ENCODE data around the gene PROCA1. TPM values are rescaled to one million over a fixed set of nuclear protein-coding genes. Genes with fewer than 3 reads are reported as not detected.

Gene PROCA1
- polyA plus RNA-seq, 1 of the 3 experiments (the other 2 are of a cell fraction): 7.1 TPM

GRCh38 chr17:28746611-28747050, 34.9 kb upstream of the PROCA1 start:
- peak overlapping the region; percentile 83 to 95 for H3K4me3 ChIP-seq (ENCODE audit: low read depth in 2 of 2, low read length in 1 of 2)
- peak overlapping the region; percentile 99 for H3K4me2 ChIP-seq
- DNase-seq: no peak
- H3F3A ChIP-seq (replicated peaks; ENCODE audit: insufficient read depth): peaks cover 36% of the 10 kb centered on the region
- H2AFZ ChIP-seq (ENCODE audit: low read depth): no peak overlapping the region
- H4K20me1 ChIP-seq (ENCODE audit: insufficient read depth): peaks cover 65% of the 10 kb centered on the region
- peaks cover 61% of the 10 kb centered on the region for H3K79me2 ChIP-seq (ENCODE audit: insufficient read depth)
- H3K36me3 ChIP-seq (replicated peaks in 1 of 2; ENCODE audit: control insufficient read depth in 1 of 2, insufficient read depth in 2 of 2, low read length in 1 of 2): peaks cover 24 to 38% of the 10 kb centered on the region in 2 experiments
- peak overlapping the region; percentile 22 to 98; a peak in 3 of 4 replicates for H3K27ac ChIP-seq (ENCODE audit: low read depth in 2 of 2, low read length in 1 of 2)
- POLR2A ChIA-PET: interaction anchor here (6.5 to 6.6 kb wide), 2 partner anchors 19 to 26 kb away, joined by 45 to 90 read pairs; partner anchors contain the start of genes NEK8, RPL23A and TLCD1
- no peaks in the 10 kb centered on the region for H3K27me3 ChIP-seq (ENCODE audit: insufficient read depth)
- no peaks in the 10 kb centered on the region for H3K9me3 ChIP-seq
- TF ChIP-seq MEF2A (IDR thresholded peaks at IDR 0.05; ENCODE audit: borderline replicate concordance, low read depth) (no peak), SMC3 (IDR thresholded peaks at IDR 0.05; ENCODE audit: low read depth, low read length) (no peak), NFIC (IDR thresholded peaks at IDR 0.05; ENCODE audit: borderline replicate concordance) (no peak), CHD2 (IDR thresholded peaks at IDR 0.05; ENCODE audit: low read length, partially characterized antibody) (peak; percentile 57)
- CTCF ChIA-PET: interaction anchor here (0.9 to 20.4 kb wide), 5 partner anchors 16 to 365 kb away, joined by 3 to 612 read pairs (median 6); partner anchors contain the start of genes NEK8, RPL23A and TLCD1
- peaks cover 28 to 42% of the 10 kb centered on the region in 2 experiments; a peak in 3 of 4 replicates for H3K4me1 ChIP-seq (ENCODE audit: control insufficient read depth in 1 of 2, insufficient read depth in 2 of 2, low read depth in 1 of 2, low read length in 1 of 2)
- no peak overlapping the region for H3K9ac ChIP-seq
- H3K9me2 ChIP-seq: no peaks in the 10 kb centered on the region
- 62% methylated on average over 4 of the region's 5 CpGs for WGBS (ENCODE audit: low lambda C conversion rate)

- TF ChIP-seq NFIC (IDR thresholded peaks at IDR 0.05; ENCODE audit: borderline replicate concordance): no peak
- H3K9ac ChIP-seq: peak overlapping the region; percentile 91
- no peak for DNase-seq
- H2AFZ ChIP-seq (ENCODE audit: low read depth): no peak overlapping the region
- H3K36me3 ChIP-seq (replicated peaks in 1 of 2; ENCODE audit: control insufficient read depth in 1 of 2, insufficient read depth in 2 of 2, low read length in 1 of 2): peaks cover 16 to 38% of the 10 kb centered on the region in 2 experiments
- H3F3A ChIP-seq (replicated peaks; ENCODE audit: insufficient read depth): peaks cover 34% of the 10 kb centered on the region
- H3K27me3 ChIP-seq (ENCODE audit: insufficient read depth): no peaks in the 10 kb centered on the region
- H3K4me3 ChIP-seq (ENCODE audit: low read depth in 2 of 2, low read length in 1 of 2): peak overlapping the region; percentile 83 to 95
- ChIA-PET CTCF (interaction anchor here (0.8 to 20.4 kb wide), 7 partner anchors 16 to 366 kb away, joined by 3 to 612 read pairs (median 3); partner anchors contain the start of genes NEK8, RPL23A and TLCD1), POLR2A (interaction anchor here (6.5 to 6.6 kb wide), 2 partner anchors 18 to 25 kb away, joined by 45 to 90 read pairs; partner anchors contain the start of genes NEK8, RPL23A and TLCD1)
- peaks cover 28 to 49% of the 10 kb centered on the region in 2 experiments; a peak in 3 of 4 replicates for H3K4me1 ChIP-seq (ENCODE audit: control insufficient read depth in 1 of 2, insufficient read depth in 2 of 2, low read depth in 1 of 2, low read length in 1 of 2)
- peaks cover 55% of the 10 kb centered on the region for H3K79me2 ChIP-seq (ENCODE audit: insufficient read depth)
- WGBS (ENCODE audit: low lambda C conversion rate): 52% methylated on average over 3 of the region's 4 CpGs
- H3K27ac ChIP-seq (ENCODE audit: low read depth in 2 of 2, low read length in 1 of 2): peak overlapping the region; percentile 97 to 98
- peak overlapping the region; percentile 99 for H3K4me2 ChIP-seq
- no peaks in the 10 kb centered on the region for H3K9me2 ChIP-seq
- H4K20me1 ChIP-seq (ENCODE audit: insufficient read depth): peaks cover 60% of the 10 kb centered on the region
- no peaks in the 10 kb centered on the region for H3K9me3 ChIP-seq
These were observed 34.2 kb upstream of the PROCA1 start for GRCh38 chr17:28745786-28746411.

- peaks cover 27% of the 10 kb centered on the region for H3F3A ChIP-seq (replicated peaks; ENCODE audit: insufficient read depth)
- peaks cover 53% of the 10 kb centered on the region for H4K20me1 ChIP-seq (ENCODE audit: insufficient read depth)
- H3K4me1 ChIP-seq (ENCODE audit: control insufficient read depth in 1 of 2, insufficient read depth in 2 of 2, low read depth in 1 of 2, low read length in 1 of 2): peaks cover 23 to 46% of the 10 kb centered on the region in 2 experiments; a peak in 3 of 4 replicates
- no peaks in the 10 kb centered on the region for H3K9me2 ChIP-seq
- peaks cover 9 to 30% of the 10 kb centered on the region in 2 experiments for H3K36me3 ChIP-seq (replicated peaks in 1 of 2; ENCODE audit: control insufficient read depth in 1 of 2, insufficient read depth in 2 of 2, low read length in 1 of 2)
- no peak for TF ChIP-seq SMC3 (IDR thresholded peaks at IDR 0.05; ENCODE audit: low read depth, low read length)
- TF ChIP-seq SIN3A (IDR thresholded peaks at IDR 0.05; ENCODE audit: borderline replicate concordance, low read depth, low read length): 0 out of 2 replicates have a peak, but pooled peaks have one; percentile 12
- no peak for TF ChIP-seq MAX (IDR thresholded peaks at IDR 0.05; ENCODE audit: low read depth)
- TF ChIP-seq MXI1 (IDR thresholded peaks at IDR 0.05; ENCODE audit: low read depth, low read length): peak; percentile 29; the same call in 1 of the 2 replicates
- TF ChIP-seq CHD2 (IDR thresholded peaks at IDR 0.05; ENCODE audit: low read length, partially characterized antibody): peak; percentile 2
- no peak for TF ChIP-seq TCF12 (IDR thresholded peaks at IDR 0.05)
- peak; percentile 19; the same call in 1 of the 2 replicates for TF ChIP-seq TAF1 (IDR thresholded peaks at IDR 0.05; ENCODE audit: borderline replicate concordance, low read depth, low read length)
- POLR2A ChIA-PET: interaction anchor here (6.5 to 6.6 kb wide), 2 partner anchors 17 to 25 kb away, joined by 45 to 90 read pairs; partner anchors contain the start of genes NEK8, RPL23A and TLCD1
- peak overlapping the region; percentile 83 to 95 for H3K4me3 ChIP-seq (ENCODE audit: low read depth in 2 of 2, low read length in 1 of 2)
- 2% methylated on average over 30 of the region's 31 CpGs for WGBS (ENCODE audit: low lambda C conversion rate)
- peak overlapping the region; percentile 99 for H3K4me2 ChIP-seq
- no peaks in the 10 kb centered on the region for H3K27me3 ChIP-seq (ENCODE audit: insufficient read depth)
- H3K27ac ChIP-seq (ENCODE audit: low read depth in 2 of 2, low read length in 1 of 2): peak overlapping the region; percentile 97 to 98
- no peaks in the 10 kb centered on the region for H3K9me3 ChIP-seq
- H3K9ac ChIP-seq: peak overlapping the region; percentile 91
- peaks cover 47% of the 10 kb centered on the region for H3K79me2 ChIP-seq (ENCODE audit: insufficient read depth)
- no peak overlapping the region for H2AFZ ChIP-seq (ENCODE audit: low read depth)
- DNase-seq: peak; percentile 58
- CTCF ChIA-PET: interaction anchor here (0.8 to 20.4 kb wide), 6 partner anchors 17 to 173 kb away, joined by 3 to 612 read pairs (median 3); partner anchors contain the start of genes NEK8, RPL23A and TLCD1
These were observed 33.5 kb upstream of the PROCA1 start for GRCh38 chr17:28744972-28745785.
